Measurements from ENCODE around the gene TBX18. TPM values are rescaled to one million over a fixed set of nuclear protein-coding genes. Genes with fewer than 3 reads are reported as not detected.

Gene TBX18
- total RNA-seq, 3 donors from 2014 or later = 0.23 to 1.7 (median 0.82) TPM

DNA sequence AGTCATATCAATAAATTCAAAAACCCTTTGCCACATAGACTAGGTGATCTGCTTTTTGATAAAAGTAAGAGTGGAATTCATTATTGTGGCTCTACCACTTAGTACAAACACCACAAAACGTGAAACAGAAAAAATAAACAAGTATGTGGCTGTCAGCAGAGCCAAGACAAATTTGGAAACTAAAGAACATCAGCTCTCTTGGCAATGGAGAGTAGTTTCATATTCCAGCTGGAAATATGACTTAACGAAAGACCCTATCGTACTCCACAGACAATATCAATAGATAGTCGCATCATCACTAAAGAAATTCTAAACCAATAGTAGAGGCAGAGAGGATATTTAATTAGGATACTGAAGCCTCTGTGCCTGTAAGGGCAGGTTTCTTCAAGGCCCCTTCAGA lies 20.8 kb downstream of the TBX18 start:
- DNase-seq = no peak
- Histone ChIP-seq H3K4me1 (ENCODE audit: low read depth) (no peaks in the 10 kb centered on the region), H3K9me3 (no peaks in the 10 kb centered on the region), H3K36me3 (ENCODE audit: low read depth) (no peaks in the 10 kb centered on the region), H3K4me3 (no peak overlapping the region)
- intact Hi-C loops (cut with DNase I, micrococcal nuclease) = no loop called here
- TF ChIP-seq CTCF (IDR thresholded peaks at IDR 0.05) = no peak
- no peak for ATAC-seq

- DNase-seq = no peak
- no peak for TF ChIP-seq CTCF (IDR thresholded peaks at IDR 0.05)
- Histone ChIP-seq H3K9me3 (no peaks in the 10 kb centered on the region), H3K4me1 (ENCODE audit: low read depth) (no peaks in the 10 kb centered on the region), H3K4me3 (no peak overlapping the region), H3K36me3 (ENCODE audit: low read depth) (no peaks in the 10 kb centered on the region)
- intact Hi-C loops (cut with DNase I, micrococcal nuclease) = no loop called here
- no peak for ATAC-seq
These were observed 24.0 kb downstream of the TBX18 start for GRCh38 chr6:84740385-84740784.

DNA sequence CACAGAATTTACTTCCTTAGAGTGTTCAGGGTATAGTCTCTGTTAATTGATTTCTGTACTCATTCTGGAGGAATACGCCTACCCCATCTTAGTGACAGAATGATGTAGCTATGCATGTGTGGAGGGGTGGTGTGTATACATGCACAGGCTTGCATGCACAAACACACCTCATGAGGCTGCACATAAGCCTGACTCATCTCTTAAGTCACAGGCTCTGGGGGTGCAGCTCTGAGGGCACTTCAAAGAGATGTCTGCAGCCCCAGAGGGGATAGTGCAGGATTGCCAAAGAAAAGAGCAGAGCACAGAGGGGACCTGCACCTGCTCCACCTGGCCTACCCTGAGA lies 24.6 kb downstream of the TBX18 start:
- no peak for ATAC-seq
- Histone ChIP-seq H3K4me1 (ENCODE audit: low read depth) (no peaks in the 10 kb centered on the region), H3K36me3 (ENCODE audit: low read depth) (no peaks in the 10 kb centered on the region), H3K9me3 (no peaks in the 10 kb centered on the region), H3K4me3 (no peak overlapping the region)
- intact Hi-C loops (cut with DNase I, micrococcal nuclease) = no loop called here
- TF ChIP-seq CTCF (IDR thresholded peaks at IDR 0.05) = no peak
- no peak for DNase-seq

GRCh38 chr6:84738996-84739865 lies 25.2 kb downstream of the TBX18 start:
- DNase-seq (no peak), ATAC-seq (no peak)
- intact Hi-C loops (cut with DNase I, micrococcal nuclease) = no loop called here
- H3K4me3 ChIP-seq = no peak overlapping the region
- TF ChIP-seq CTCF (IDR thresholded peaks at IDR 0.05) = no peak
- H3K9me3 ChIP-seq = no peaks in the 10 kb centered on the region
- no peaks in the 10 kb centered on the region for H3K4me1 ChIP-seq (ENCODE audit: low read depth)
- no peaks in the 10 kb centered on the region for H3K36me3 ChIP-seq (ENCODE audit: low read depth)

- ATAC-seq (no peak), DNase-seq (no peak)
- Histone ChIP-seq H3K4me1 (ENCODE audit: low read depth) (no peaks in the 10 kb centered on the region), H3K36me3 (ENCODE audit: low read depth) (no peaks in the 10 kb centered on the region), H3K9me3 (no peaks in the 10 kb centered on the region), H3K4me3 (no peak overlapping the region)
- intact Hi-C loops (cut with DNase I, micrococcal nuclease) = no loop called here
- TF ChIP-seq CTCF (IDR thresholded peaks at IDR 0.05) = no peak
These were observed 30.5 kb downstream of the TBX18 start for GRCh38 chr6:84733889-84734288.

All from mucosa of descending colon (tissue), 3 donors.